ENCODE data around the gene PLD6.

PLD6 gene

DNA sequence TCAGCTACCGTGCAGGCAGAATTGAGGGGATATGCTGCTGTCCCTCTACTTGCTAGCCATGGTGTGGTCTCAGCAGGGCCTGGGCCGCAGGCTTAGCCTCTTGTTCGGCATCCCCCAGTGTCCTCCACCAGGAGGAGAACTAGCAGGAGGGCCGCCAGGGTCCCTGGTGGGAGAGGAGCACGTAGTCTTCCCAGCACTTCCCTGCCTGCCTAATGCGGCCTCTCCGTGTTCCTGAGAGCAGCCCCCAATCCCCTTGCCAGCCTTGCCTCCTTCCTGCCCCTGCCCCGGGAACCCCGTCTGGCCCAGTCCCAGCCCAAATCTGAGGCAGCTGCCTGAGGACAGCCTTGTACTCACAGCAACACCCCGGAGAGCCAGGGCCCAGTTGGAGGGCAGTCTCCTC lies 38.1 kb downstream of the PLD6 start:
- no peaks in the 10 kb centered on the region for H4K20me1 ChIP-seq (ENCODE audit: insufficient read depth)
- H3K36me3 ChIP-seq (ENCODE audit: insufficient read depth) = no peaks in the 10 kb centered on the region
- TF ChIP-seq CTCF (conservative IDR thresholded peaks at IDR 0.05; ENCODE audit: low read depth, low read length) = no peak

GRCh38 chr17:17167356-17167755 lies 38.8 kb downstream of the PLD6 start:
- no peaks in the 10 kb centered on the region for H3K79me2 ChIP-seq (ENCODE audit: insufficient read depth, low read depth)
- H2AFZ ChIP-seq (ENCODE audit: low read depth) = no peak overlapping the region
- H3K27ac ChIP-seq = no peak overlapping the region
- no peak overlapping the region for H3K4me2 ChIP-seq
- H3K27me3 ChIP-seq (ENCODE audit: insufficient read depth, low read depth) = no peaks in the 10 kb centered on the region
- no peak overlapping the region for H3K4me3 ChIP-seq (IDR thresholded peaks at IDR 0.05; ENCODE audit: insufficient read depth, low read depth, low read length)
- H3K36me3 ChIP-seq (ENCODE audit: insufficient read depth) = no peaks in the 10 kb centered on the region
- H3K9ac ChIP-seq = no peak overlapping the region
- TF ChIP-seq CTCF (conservative IDR thresholded peaks at IDR 0.05; ENCODE audit: low read depth, low read length) = no peak
- H4K20me1 ChIP-seq (ENCODE audit: insufficient read depth) = no peaks in the 10 kb centered on the region
- no peaks in the 10 kb centered on the region for H3K4me1 ChIP-seq (ENCODE audit: low read depth, poor library complexity, severe bottlenecking)

More for the DNA sequence above, 38.1 kb downstream of the PLD6 start:
- no peaks in the 10 kb centered on the region for H3K27me3 ChIP-seq (ENCODE audit: insufficient read depth, low read depth)
- H2AFZ ChIP-seq (ENCODE audit: low read depth) = no peak overlapping the region
- H3K4me1 ChIP-seq (ENCODE audit: low read depth, poor library complexity, severe bottlenecking) = no peaks in the 10 kb centered on the region
- no peak overlapping the region for H3K4me2 ChIP-seq
- no peak overlapping the region for H3K27ac ChIP-seq
- no peak overlapping the region for H3K4me3 ChIP-seq (IDR thresholded peaks at IDR 0.05; ENCODE audit: insufficient read depth, low read depth, low read length)
- H3K79me2 ChIP-seq (ENCODE audit: insufficient read depth, low read depth) = no peaks in the 10 kb centered on the region
- H3K9ac ChIP-seq = no peak overlapping the region

GRCh38 chr17:17166446-17166845 lies 39.7 kb downstream of the PLD6 start:
- H3K9ac ChIP-seq = no peak overlapping the region
- H3K4me3 ChIP-seq (IDR thresholded peaks at IDR 0.05; ENCODE audit: insufficient read depth, low read depth, low read length) = no peak overlapping the region

DNA sequence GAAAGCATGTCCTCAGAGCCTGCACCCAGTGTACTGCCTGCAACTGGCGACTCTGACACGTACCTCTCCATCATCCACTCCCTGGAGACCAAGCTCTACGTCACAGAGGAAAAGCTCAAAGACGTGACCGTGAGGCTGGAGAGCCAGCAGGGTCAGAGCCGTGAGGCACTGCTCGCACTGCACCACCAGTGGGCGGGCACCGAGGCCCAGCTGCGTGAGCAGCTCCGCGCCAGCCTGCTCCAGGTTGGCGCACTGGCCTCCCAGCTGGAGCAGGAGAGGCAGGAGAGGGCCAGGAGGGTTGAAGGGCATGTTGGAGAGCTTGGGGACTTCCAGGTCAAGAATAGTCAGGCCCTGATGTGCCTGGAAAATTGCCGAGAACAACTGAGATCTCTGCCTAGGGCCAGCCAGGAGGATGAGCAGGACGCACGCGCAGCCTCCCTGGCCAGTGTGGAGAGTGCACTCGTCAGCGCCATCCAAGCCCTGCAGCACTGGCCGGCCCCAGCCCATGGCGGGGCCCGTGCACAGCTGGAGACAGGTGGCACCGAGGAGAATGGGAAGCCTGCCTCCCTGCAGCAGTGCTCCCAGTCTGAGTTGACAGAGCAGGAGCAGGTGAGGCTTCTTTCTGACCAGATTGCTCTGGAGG lies 40.3 kb downstream of the PLD6 start:
- no peak overlapping the region for H2AFZ ChIP-seq (ENCODE audit: low read depth)
- H3K27ac ChIP-seq = no peak overlapping the region
- no peaks in the 10 kb centered on the region for H3K36me3 ChIP-seq (ENCODE audit: insufficient read depth)
- TF ChIP-seq CTCF (conservative IDR thresholded peaks at IDR 0.05; ENCODE audit: low read depth, low read length) = no peak
- H4K20me1 ChIP-seq (ENCODE audit: insufficient read depth) = no peaks in the 10 kb centered on the region
- H3K4me3 ChIP-seq (IDR thresholded peaks at IDR 0.05; ENCODE audit: insufficient read depth, low read depth, low read length) = no peak overlapping the region
- H3K4me1 ChIP-seq (ENCODE audit: low read depth, poor library complexity, severe bottlenecking) = no peaks in the 10 kb centered on the region
- no peak overlapping the region for H3K9ac ChIP-seq
- no peaks in the 10 kb centered on the region for H3K79me2 ChIP-seq (ENCODE audit: insufficient read depth, low read depth)
- H3K27me3 ChIP-seq (ENCODE audit: insufficient read depth, low read depth) = no peaks in the 10 kb centered on the region
- no peak overlapping the region for H3K4me2 ChIP-seq

More at GRCh38 chr17:17166446-17166845, 39.7 kb downstream of the PLD6 start:
- no peaks in the 10 kb centered on the region for H4K20me1 ChIP-seq (ENCODE audit: insufficient read depth)
- H3K4me2 ChIP-seq = no peak overlapping the region
- H3K79me2 ChIP-seq (ENCODE audit: insufficient read depth, low read depth) = no peaks in the 10 kb centered on the region
- H3K27ac ChIP-seq = no peak overlapping the region
- no peak for TF ChIP-seq CTCF (conservative IDR thresholded peaks at IDR 0.05; ENCODE audit: low read depth, low read length)
- H3K36me3 ChIP-seq (ENCODE audit: insufficient read depth) = no peaks in the 10 kb centered on the region
- no peaks in the 10 kb centered on the region for H3K27me3 ChIP-seq (ENCODE audit: insufficient read depth, low read depth)
- no peaks in the 10 kb centered on the region for H3K4me1 ChIP-seq (ENCODE audit: low read depth, poor library complexity, severe bottlenecking)
- H2AFZ ChIP-seq (ENCODE audit: low read depth) = no peak overlapping the region
